Measurements from ENCODE around the gene NRP1. TPM values are rescaled to one million over a fixed set of nuclear protein-coding genes. Genes with fewer than 3 reads are reported as not detected.

The NRP1 gene
- total RNA-seq, 1 experiment from 2014 or later = 3.0 TPM

- H3K9me3 Mint-ChIP-seq = no peaks in the 10 kb centered on the region
- ATAC-seq = no peak
Measured at GRCh38 chr10:33279811-33280602, 54.5 kb downstream of the NRP1 start.

More at GRCh38 chr10:33279811-33280602, 54.5 kb downstream of the NRP1 start:
- no peak overlapping the region for H3K4me3 Mint-ChIP-seq
- no peak overlapping the region for H3K27ac Mint-ChIP-seq
- TF ChIP-seq TEAD4 (CRISPR knock-in tag; IDR thresholded peaks at IDR 0.05) (no peak), ERG (CRISPR knock-in tag; IDR thresholded peaks at IDR 0.05) (no peak), FOXP1 (CRISPR knock-in tag; IDR thresholded peaks at IDR 0.05; ENCODE audit: borderline replicate concordance) (no peak), ZNF532 (CRISPR knock-in tag; IDR thresholded peaks at IDR 0.05; ENCODE audit: borderline replicate concordance) (no peak), ATF3 (CRISPR knock-in tag; conservative IDR thresholded peaks at IDR 0.05) (no peak), CDX4 (CRISPR knock-in tag; IDR thresholded peaks at IDR 0.05; ENCODE audit: borderline replicate concordance) (no peak), NR3C1 (CRISPR knock-in tag; conservative IDR thresholded peaks at IDR 0.05; ENCODE audit: low read depth) (no peak), CTCF (IDR thresholded peaks at IDR 0.05) (no peak), ZBTB21 (CRISPR knock-in tag; IDR thresholded peaks at IDR 0.05; ENCODE audit: borderline replicate concordance) (no peak), KAT7 (CRISPR knock-in tag; IDR thresholded peaks at IDR 0.05; ENCODE audit: borderline replicate concordance) (no peak), PRRX2 (CRISPR knock-in tag; IDR thresholded peaks at IDR 0.05) (no peak), HMGXB4 (CRISPR knock-in tag; IDR thresholded peaks at IDR 0.05) (no peak), RELA (CRISPR knock-in tag; IDR thresholded peaks at IDR 0.05; ENCODE audit: borderline replicate concordance) (no peak), IRF2 (CRISPR knock-in tag; IDR thresholded peaks at IDR 0.05; ENCODE audit: borderline replicate concordance, low read depth) (no peak), ZNF121 (CRISPR knock-in tag; IDR thresholded peaks at IDR 0.05) (no peak), E2F1 (CRISPR knock-in tag; IDR thresholded peaks at IDR 0.05) (no peak), AFF4 (CRISPR knock-in tag; IDR thresholded peaks at IDR 0.05; ENCODE audit: borderline replicate concordance) (no peak), TEAD1 (CRISPR knock-in tag; IDR thresholded peaks at IDR 0.05) (no peak)
- H3K4me1 Mint-ChIP-seq = no peaks in the 10 kb centered on the region
- POLR2A ChIA-PET = no interaction called here
- H3K36me3 Mint-ChIP-seq = no peaks in the 10 kb centered on the region
- no peaks in the 10 kb centered on the region for H3K27me3 Mint-ChIP-seq (ENCODE audit: low read depth)
- CTCF ChIA-PET = interaction anchor here (0.6 to 0.7 kb wide), 2 partner anchors 13 to 213 kb away, joined by 3 read pairs; no protein-coding TSS in a partner anchor
- no peak for DNase-seq (ENCODE audit: low spot score)

All from WTC11 (cell line).